Mucosa of stomach (tissue), 1 donor: Measurements from ENCODE around the gene PPP1R10.
"Not testable (repeated sequence)": the region's sequence is repeated elsewhere in the genome, so short reads cannot be mapped to it uniquely, and the experiment has no call there.

Experiments used
- H3K27me3 ChIP-seq: one replicate; pipeline ENCODE4 v1.7.0; 2013; ENCODE audit warnings: mild to moderate bottlenecking, low read length; ENCODE audit not compliant: control insufficient read depth, insufficient read depth
- H3K36me3 ChIP-seq: one replicate; pipeline ENCODE4 v1.7.0; 2013; ENCODE audit warnings: low read length; ENCODE audit not compliant: control insufficient read depth, insufficient read depth
- H3K4me1 ChIP-seq: one replicate; pipeline ENCODE4 v1.7.0; 2013; ENCODE audit warnings: mild to moderate bottlenecking, low read length; ENCODE audit not compliant: control insufficient read depth, insufficient read depth
- H3K4me3 ChIP-seq: one replicate; pipeline ENCODE4 v1.7.0; 2013; ENCODE audit warnings: low read length
- H3K9ac ChIP-seq: one replicate; pipeline ENCODE4 v1.7.0; 2013; ENCODE audit warnings: mild to moderate bottlenecking, low read length, moderate library complexity
- H3K9me3 ChIP-seq: one replicate; pipeline ENCODE4 v1.7.0; 2013; ENCODE audit warnings: mild to moderate bottlenecking, low read length, moderate library complexity; ENCODE audit not compliant: control insufficient read depth
- donor health status: Pancreatic carcinoma.

PPP1R10 gene

DNA sequence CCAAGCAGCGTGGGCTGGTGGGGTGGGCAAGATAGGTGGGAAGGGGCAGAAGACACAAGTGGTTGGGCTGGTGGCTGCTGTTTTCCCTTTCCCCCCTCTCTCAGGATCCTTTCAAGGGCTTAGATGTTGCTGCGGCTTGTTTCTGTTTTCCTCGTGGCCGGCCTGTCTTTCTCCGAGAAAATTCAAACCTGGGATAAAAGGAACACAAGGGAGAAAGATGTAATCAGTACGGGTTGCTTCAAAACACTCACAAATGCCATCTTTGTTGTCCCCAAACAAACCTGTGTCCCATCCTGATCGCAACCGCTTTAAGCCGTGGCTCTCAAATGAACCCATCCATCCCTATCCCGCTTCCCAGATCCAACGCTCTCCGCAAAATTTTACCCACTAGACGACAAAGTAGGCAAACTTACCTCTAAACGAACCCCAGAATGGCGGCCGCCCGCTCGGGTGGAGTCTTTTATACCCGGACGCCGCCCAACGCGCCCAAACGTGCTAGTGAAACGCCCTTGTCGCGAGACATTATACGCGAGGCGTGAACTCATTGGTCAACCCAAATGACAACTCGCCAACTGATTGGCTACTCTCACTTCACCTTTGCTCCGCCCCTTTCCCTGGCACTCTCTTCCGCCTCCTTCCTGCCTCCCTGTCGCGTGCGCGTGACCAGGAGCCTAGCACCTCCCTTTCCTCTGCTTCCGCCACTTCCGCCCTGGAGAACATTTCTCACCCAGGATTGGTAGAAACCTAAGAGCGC lies at the start of gene PPP1R10:
Gene PPP1R10, minus strand, starts transcription at position 433 of the 754 bp plus-strand sequence. CDS start 7,299 bp downstream, outside the sequence.
- Histone ChIP-seq H3K27me3 (no peaks in the 10 kb centered on the region), H3K4me1 (peaks cover 31% of the 10 kb centered on the region), H3K9ac (peak within 1 kb of the TSS; percentile 100), H3K36me3 (peaks cover 18% of the 10 kb centered on the region), H3K9me3 (no peaks in the 10 kb centered on the region), H3K4me3 (peak within 1 kb of the TSS; percentile 99)

DNA sequence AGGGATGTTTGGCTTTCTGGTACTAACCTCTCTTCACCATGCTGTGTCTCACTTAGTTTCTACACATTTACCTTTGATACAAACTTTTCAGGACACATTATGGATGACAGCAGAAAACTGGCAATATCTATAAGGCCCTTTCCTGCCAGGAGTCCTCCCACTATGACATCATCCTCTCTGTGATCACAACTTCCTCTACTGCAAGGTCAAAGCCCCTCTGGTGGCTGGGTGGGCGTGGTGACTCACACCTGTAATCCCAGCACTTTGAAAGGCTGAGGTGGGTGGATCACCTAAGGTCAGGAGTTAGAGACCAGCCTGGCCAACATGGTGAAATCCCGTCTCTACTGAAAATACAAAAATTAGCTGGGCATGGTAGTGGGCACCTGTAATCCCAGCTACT lies 49.3 kb upstream of the PPP1R10 start:
- not testable (repeated sequence) for H3K9me3 ChIP-seq, H3K9ac ChIP-seq, H3K27me3 ChIP-seq, H3K4me1 ChIP-seq, H3K4me3 ChIP-seq
- H3K36me3 ChIP-seq, result peaks cover 24% of the 10 kb centered on the region

DNA sequence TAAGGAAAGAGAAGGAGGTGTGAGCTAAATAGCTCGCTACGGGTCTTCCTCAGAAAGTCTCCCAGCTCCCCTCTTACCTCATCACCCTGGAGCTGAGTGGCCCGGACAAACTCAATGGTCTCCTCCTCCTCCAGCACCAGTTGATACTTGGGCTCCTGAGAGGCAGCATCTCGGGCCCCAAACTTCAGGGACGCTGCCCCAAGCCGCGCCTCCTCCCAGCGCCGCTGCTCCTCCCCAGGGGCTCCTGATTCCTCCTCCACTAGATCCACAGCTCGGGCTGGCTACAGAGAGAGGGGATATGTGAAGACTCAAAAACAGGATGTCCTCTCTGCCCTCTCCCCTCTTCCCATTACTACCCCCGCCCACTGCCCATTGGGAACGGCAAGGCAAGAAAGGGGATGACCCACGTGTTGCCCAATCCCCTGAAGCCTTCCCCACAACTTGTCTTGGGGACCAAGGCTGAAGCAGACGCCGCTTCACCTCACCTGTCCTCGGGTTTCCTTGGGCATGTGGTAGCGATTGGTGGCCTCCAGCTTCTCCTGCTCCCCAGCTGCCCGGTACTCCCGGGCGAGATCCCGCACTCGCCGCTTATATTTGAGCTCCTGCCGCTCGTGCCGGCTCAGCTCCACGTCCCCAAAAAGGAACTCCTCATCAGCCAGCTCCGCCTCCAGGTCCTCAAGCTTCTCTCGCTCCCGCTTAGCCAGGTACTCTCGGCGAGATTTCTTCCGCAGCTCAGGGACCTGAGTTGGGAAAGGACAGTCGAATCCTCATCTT lies 48.1 kb upstream of the PPP1R10 start:
- Histone ChIP-seq H3K36me3 (peaks cover 16% of the 10 kb centered on the region), H3K9me3 (no peaks in the 10 kb centered on the region), H3K4me1 (no peaks in the 10 kb centered on the region), H3K9ac (no peak overlapping the region), H3K4me3 (no peak overlapping the region), H3K27me3 (no peaks in the 10 kb centered on the region)

DNA sequence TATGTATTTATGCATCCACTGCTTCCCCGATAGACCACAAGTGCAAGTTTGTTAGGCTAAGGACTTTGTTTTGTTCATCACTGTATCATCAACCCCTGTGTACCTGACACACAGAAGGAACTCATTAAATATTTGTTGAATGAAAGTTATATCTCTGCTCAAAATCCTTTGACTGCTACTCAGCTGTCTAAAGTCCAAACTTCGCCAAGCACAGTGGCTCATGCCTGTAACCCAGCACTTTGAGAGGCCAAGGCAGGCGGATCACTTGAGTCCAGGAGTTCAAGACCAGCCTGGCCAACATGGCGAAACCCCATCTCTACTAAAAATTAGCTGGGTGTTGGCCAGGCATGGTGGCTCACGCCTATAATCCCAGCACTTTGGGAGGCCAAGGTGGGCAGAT lies 40.9 kb upstream of the PPP1R10 start:
- not testable (repeated sequence) for H3K27me3 ChIP-seq, H3K9me3 ChIP-seq, H3K4me3 ChIP-seq, H3K4me1 ChIP-seq, H3K9ac ChIP-seq
- peaks cover 46% of the 10 kb centered on the region for H3K36me3 ChIP-seq

DNA sequence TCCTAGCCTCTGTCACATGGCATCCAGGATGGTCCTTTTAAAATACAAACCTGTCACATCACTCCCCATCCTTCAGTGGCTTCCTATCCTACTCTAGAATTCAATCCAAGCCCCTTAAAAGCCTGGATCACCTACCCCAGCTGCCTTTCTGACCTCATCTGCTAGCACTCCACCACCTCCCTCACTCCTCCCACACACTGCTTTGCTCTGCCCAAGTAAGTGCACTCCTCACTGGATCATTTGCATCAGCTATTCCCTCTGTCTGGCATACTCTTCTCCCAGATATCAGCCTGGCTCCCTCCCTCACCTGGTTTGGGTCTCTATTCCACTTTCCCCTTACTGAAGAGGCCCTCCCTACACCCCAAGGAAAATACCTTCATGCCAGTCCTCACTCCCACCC lies 40.4 kb upstream of the PPP1R10 start:
- H3K9me3 ChIP-seq, result no peaks in the 10 kb centered on the region
- H3K4me1 ChIP-seq, result no peaks in the 10 kb centered on the region
- peaks cover 45% of the 10 kb centered on the region for H3K36me3 ChIP-seq
- H3K27me3 ChIP-seq, result no peaks in the 10 kb centered on the region
- no peak overlapping the region for H3K4me3 ChIP-seq
- no peak overlapping the region for H3K9ac ChIP-seq

DNA sequence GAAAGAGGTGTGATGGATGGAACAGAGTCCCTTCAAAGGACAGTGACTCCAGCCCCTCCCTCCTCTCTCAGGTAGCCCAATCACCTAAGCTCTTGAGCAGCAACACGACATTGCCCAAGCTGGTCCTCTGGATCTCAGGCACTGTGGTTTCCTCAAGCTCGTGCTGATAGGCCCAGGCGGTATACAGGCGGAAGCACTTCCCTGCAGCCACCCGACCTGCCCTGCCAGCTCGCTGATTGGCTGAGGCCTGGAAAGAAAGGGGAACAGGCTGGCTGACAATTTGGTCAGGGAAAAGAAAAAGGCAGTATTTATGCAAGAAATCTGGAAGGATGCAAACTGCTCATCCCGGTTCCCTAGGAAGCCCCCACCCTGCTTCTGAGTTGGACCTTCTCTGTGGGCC lies 39.5 kb upstream of the PPP1R10 start:
- Histone ChIP-seq H3K4me1 (no peaks in the 10 kb centered on the region), H3K27me3 (no peaks in the 10 kb centered on the region), H3K9me3 (no peaks in the 10 kb centered on the region), H3K4me3 (no peak overlapping the region), H3K36me3 (peaks cover 46% of the 10 kb centered on the region), H3K9ac (no peak overlapping the region)

DNA sequence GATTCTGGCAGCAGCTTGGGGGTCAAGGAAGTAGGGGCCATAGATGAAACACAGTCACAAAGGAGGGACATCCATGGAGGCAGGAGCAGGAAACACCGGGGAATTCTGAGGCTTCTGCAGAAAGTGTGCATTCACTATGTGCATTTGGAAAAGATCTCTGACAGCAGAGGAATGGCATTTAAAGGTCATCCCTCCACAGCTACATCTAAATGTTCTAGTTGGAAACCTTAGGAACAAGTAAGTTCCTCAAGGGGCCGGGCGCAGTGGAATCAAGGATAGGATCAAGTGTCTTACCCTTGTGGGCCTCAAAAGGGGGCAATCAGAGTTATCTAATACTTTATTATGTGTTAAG lies 38.7 kb upstream of the PPP1R10 start:
- H3K4me3 ChIP-seq, result no peak overlapping the region
- H3K4me1 ChIP-seq, result no peaks in the 10 kb centered on the region
- H3K27me3 ChIP-seq, result no peaks in the 10 kb centered on the region
- H3K9ac ChIP-seq, result no peak overlapping the region
- peaks cover 43% of the 10 kb centered on the region for H3K36me3 ChIP-seq
- no peaks in the 10 kb centered on the region for H3K9me3 ChIP-seq

DNA sequence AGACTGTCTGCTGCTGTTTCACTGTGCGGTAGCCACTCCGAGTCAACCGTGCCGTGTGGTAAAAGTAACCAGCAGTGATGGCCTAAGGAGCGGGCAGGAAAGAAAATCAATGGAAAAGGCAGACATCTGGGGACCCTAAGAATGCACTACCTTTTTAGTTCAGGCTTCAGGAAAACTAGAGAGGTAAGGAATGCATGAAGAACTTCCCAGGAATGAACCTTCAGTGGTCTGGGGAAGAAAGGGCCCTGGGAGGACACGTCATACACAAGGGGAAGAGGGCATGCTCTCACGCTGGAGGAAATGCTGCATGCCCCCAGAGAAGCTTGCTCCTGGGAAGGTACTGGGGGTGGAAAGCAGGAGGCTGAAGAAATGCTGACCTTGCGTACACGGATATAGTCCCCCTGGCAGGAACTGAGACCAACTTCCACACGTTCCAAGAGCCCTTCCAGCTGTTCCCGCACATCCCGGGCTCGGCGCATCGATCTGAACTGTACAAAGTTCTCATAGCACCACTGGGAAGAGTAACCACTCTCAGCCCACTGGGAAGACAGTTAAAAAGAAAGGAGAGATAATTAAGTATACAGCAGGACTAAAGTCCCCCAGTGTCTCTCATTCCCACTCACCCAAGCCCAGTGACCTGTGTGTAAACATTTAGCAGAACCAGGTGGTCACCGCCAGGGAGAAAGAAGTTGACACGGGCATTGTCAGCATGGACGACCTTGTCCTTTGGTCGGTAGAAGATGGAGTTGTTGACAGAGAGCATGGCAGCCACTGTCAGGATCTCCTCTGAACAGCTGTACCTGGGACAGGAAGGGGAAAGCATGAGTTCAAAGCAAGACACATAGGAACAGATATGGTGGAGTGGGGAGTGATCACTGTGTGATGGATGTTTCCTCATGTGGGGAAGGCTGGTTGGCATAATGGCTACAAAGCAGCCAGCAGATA lies 38.0 kb upstream of the PPP1R10 start:
- Histone ChIP-seq H3K36me3 (peaks cover 43% of the 10 kb centered on the region), H3K9me3 (no peaks in the 10 kb centered on the region), H3K4me3 (no peak overlapping the region), H3K4me1 (no peaks in the 10 kb centered on the region), H3K9ac (no peak overlapping the region), H3K27me3 (no peaks in the 10 kb centered on the region)

DNA sequence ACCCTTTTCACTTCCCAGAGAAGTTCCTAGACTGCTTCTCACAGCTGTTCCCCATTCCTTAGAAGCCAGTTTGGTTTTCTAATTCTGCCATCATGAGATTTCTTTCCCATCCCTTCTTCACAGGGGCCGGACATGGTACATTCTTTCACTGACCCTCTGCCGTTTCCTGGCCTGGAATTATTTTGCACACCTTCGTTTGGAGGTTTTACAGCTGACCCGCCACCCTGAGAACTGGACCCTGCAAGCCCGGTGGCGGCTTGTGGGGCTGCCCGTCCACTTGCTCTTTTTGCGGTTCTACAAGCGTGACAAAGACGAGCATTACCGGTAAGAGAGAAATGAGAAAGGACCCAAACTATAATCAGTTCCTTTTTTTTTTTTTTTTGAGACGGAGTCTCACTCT lies 34.1 kb upstream of the PPP1R10 start:
- no peak overlapping the region for H3K9ac ChIP-seq
- peaks cover 27% of the 10 kb centered on the region for H3K36me3 ChIP-seq
- peaks cover 6% of the 10 kb centered on the region for H3K4me1 ChIP-seq
- no peaks in the 10 kb centered on the region for H3K9me3 ChIP-seq
- no peaks in the 10 kb centered on the region for H3K27me3 ChIP-seq
- H3K4me3 ChIP-seq, result no peak overlapping the region

DNA sequence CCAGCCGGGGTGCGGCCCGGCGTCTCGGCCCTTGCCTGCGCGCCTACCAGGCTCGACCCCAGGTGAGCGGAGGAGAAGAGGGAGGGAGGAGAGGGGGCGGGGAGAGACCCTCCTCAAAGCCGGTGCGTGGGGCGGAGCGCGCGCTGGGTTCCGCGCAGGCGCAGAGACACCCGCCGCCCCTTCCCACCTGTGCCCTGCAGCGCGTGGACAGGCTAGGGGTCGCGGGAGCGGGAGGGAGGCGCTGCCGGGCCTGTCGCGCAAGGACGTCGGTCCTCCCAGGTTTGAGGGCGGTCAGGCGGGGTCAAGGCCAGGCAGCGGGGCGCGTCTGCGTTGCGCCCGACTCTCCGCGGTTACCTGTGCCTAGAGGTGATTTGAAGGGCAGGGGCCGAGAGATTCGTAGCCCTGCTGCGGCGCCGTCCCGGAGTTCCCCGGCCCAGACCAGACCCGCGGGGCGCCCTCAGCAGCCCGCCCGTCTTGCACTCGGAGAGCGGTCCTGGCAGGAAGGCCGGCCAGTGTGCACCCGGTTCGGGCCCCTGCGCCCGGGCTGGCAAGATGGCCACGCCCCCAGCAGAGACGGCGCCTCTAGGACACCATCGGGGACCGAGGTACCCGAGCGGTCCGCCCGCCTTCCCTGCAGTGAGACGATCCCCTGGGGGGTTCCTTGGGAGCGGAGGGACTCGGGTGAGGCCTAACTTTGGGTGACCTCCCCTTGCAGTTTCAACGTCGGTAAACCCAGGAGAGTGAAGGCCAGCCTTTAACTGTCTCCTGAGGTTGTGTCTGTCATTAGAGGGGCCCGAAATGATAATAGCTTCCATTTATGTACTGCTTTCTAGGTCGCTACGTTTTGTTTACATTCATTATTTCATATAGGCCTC lies 30.4 kb upstream of the PPP1R10 start:
- Histone ChIP-seq H3K36me3 (peaks cover 7% of the 10 kb centered on the region), H3K9me3 (no peaks in the 10 kb centered on the region), H3K9ac (peak overlapping the region; percentile 93), H3K4me1 (peaks cover 11% of the 10 kb centered on the region), H3K4me3 (peak overlapping the region; percentile 77), H3K27me3 (no peaks in the 10 kb centered on the region)
